Colonic mucosa (tissue), 4 donors: ENCODE data around the gene IL22RA1. TPM values are rescaled to one million over a fixed set of nuclear protein-coding genes. Genes with fewer than 3 reads are reported as not detected.
A peak's percentile ranks its signal among the peaks of the same experiment; 100 is the strongest.

Experiments used
- DNase-seq: peaks from one replicate; pipeline ENCODE4 v3.0.0-alpha.2; 2020
- H3K27ac ChIP-seq: fragments of 200-600 bp; one replicate; pipeline ENCODE4 v1.8.0; 2021
- H3K27me3 ChIP-seq: fragments of 200-600 bp; one replicate; pipeline ENCODE4 v1.8.0; 2021
- H3K36me3 ChIP-seq: fragments of 200-600 bp; one replicate; pipeline ENCODE4 v1.8.0; 2021
- H3K4me1 ChIP-seq: fragments of 200-600 bp; one replicate; pipeline ENCODE4 v1.8.0; 2021; ENCODE audit warnings: mild to moderate bottlenecking
- H3K4me3 ChIP-seq: fragments of 200-600 bp; one replicate; pipeline ENCODE4 v1.8.0; 2021
- H3K9ac ChIP-seq, 2 donors: one replicate each; pipeline ENCODE4 v1.7.0; 2013; ENCODE audit warnings: control low read depth in 2 of 2, low read depth in 2 of 2, low read length in 2 of 2
- H3K9me3 ChIP-seq: fragments of 200-600 bp; one replicate; pipeline ENCODE4 v1.8.0; 2021
- CTCF ChIP-seq: fragments of 200-600 bp; IDR thresholded peaks from one replicate; pipeline ENCODE4 v1.8.0; 2022; ENCODE audit warnings: antibody characterized with exemption, mild to moderate bottlenecking
- intact Hi-C: fragments of 100-400 bp; cut with DNase I; formaldehyde crosslinking; loops from one replicate; pipeline ENCODE4 v1.14.1; 2022
- total RNA-seq, 2 donors: library from RNA; stranded (reverse); fragmentation: NEBNext Ultra II Directional in 1 of 2; extraction: Animal tissue kit (Norgen Biotek cat#: 25700) in 1 of 2; gene quantifications; one replicate each; pipeline ENCODE4 v1.2.1, GENCODE V29; 2021
- donor health status: healthy.
- donor health status: DM: no; HTN: no; CAD: no.
- donor health status: DM: no; HTN: no; CAD: no.

IL22RA1 gene
- total RNA-seq, 2 donors from 2014 or later: 15.5 to 17.3 TPM

DNA sequence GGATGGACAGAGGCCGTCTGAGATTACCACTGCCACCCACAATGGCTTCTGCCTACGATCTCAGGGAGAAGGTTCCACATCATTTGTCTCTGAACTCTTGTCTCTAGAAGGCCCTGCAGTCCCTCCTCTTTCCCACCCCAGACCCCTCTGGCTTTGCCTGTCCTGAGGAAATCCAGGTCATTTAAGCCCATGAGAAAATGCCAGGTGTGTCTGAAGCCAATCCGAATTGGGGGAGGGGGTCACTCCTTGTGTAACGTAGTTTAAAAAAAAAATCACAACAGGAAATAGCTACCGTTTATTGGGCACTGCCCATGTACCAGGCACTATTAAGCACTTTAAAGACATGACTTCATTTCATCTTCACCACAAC is 23.5 kb downstream of the IL22RA1 start:
- no peak for TF ChIP-seq CTCF
- intact Hi-C loops: no loop called here
- no peak overlapping the region for H3K4me3 ChIP-seq
- H3K27ac ChIP-seq: peak overlapping the region; percentile 77
- peaks cover 9% of the 10 kb centered on the region for H3K4me1 ChIP-seq
- no peaks in the 10 kb centered on the region for H3K9me3 ChIP-seq
- H3K36me3 ChIP-seq: no peaks in the 10 kb centered on the region
- no peak for DNase-seq
- H3K9ac ChIP-seq: peak overlapping the region in 1 of 2 donors; percentile 48
- H3K27me3 ChIP-seq: no peaks in the 10 kb centered on the region

- no peak for TF ChIP-seq CTCF
- Histone ChIP-seq H3K4me3 (no peak overlapping the region), H3K27me3 (no peaks in the 10 kb centered on the region), H3K4me1 (peaks cover 9% of the 10 kb centered on the region), H3K9me3 (no peaks in the 10 kb centered on the region), H3K27ac (peak overlapping the region; percentile 77), H3K9ac (peak overlapping the region in 1 of 2 donors; percentile 42), H3K36me3 (no peaks in the 10 kb centered on the region)
- intact Hi-C loops: no loop called here
- peak; percentile 74 for DNase-seq
Measured at GRCh38 chr1:24118410-24119242, 24.3 kb downstream of the IL22RA1 start.

DNA sequence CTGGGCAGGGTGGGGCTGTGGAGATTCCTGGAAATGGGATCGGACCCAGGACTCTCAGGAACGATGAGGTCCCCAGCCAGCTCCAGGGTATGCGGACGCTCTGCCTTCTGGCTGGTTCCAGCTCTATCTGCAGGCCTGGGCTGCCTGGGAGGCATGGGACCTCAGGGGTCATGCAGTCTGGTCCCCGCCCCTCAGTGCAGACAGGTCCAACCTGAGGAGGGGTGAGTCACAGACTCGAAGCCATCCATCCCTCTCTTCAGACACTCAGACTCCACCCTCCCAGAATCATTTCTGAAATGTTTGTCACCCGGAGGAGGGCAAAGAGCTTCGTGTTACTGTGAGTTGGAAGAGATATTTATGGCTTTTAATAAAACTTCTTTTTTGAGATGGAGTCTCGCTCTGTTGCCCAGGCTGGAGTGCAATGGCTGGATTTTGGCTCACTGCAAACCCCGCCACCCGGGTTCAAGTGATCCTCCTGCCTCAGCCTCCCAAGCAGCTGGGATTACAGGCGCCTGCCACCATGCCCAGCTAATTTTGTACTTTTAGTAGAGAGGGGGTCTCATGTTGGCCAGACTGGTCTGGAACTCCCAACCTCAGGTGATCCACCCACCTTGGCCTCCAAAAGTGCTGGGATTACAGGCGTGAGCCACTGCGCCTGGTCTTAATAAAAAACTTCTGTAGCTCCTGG is 25.1 kb downstream of the IL22RA1 start:
- peak; percentile 64 for DNase-seq
- Histone ChIP-seq H3K9ac (peak overlapping the region in 1 of 2 donors; percentile 31), H3K4me3 (no peak overlapping the region), H3K4me1 (peaks cover 9% of the 10 kb centered on the region), H3K36me3 (no peaks in the 10 kb centered on the region), H3K9me3 (no peaks in the 10 kb centered on the region), H3K27me3 (no peaks in the 10 kb centered on the region), H3K27ac (peak overlapping the region; percentile 77)
- intact Hi-C loops: no loop called here
- no peak for TF ChIP-seq CTCF

DNA sequence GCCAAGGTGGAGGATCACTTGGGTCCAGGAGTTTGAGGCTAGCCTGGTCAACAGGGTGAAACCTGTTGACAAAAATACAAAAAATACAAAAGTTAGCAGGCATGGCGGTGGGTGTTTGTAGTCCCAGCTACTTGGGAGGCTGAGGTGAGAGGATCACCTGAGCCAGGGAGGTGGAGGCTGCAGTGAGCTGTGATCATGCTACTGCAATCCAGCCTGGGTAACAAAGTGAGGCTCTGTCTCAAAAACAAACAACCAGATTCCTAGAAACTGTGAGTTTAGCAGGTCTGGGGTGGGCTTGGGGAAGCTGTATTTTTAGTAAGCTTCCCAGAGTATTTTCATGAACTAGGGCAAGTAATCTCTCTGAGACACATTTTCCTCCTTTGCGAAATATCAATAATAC is 25.8 kb downstream of the IL22RA1 start:
- H3K4me3 ChIP-seq: no peak overlapping the region
- no peaks in the 10 kb centered on the region for H3K9me3 ChIP-seq
- TF ChIP-seq CTCF: no peak
- peaks cover 9% of the 10 kb centered on the region for H3K4me1 ChIP-seq
- H3K9ac ChIP-seq: no peak overlapping the region
- no peaks in the 10 kb centered on the region for H3K27me3 ChIP-seq
- H3K27ac ChIP-seq: peak overlapping the region; percentile 77
- DNase-seq: no peak
- intact Hi-C loops: no loop called here
- no peaks in the 10 kb centered on the region for H3K36me3 ChIP-seq

DNA sequence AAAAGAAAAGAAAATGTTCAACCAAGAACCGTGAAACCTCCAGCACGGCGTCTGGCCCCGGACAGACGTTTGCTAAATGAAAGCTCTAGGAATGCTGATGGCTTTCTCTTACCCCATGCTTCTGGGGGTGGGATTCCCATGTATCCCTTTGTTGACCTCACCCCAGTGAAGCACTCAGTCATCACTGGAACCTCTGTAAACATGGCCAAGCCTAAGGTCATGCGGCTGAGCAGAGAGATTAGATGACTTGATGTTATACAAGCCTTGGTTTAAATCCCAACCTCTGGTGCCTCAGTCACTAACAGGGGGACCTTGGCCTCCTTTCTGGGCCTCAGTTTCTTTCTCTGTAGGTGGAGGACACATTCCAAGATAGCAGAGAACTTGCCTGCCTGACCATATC is 28.2 kb downstream of the IL22RA1 start:
- no peaks in the 10 kb centered on the region for H3K9me3 ChIP-seq
- intact Hi-C loops: loop anchor here (5.0 kb wide), 1 partner anchor 42 kb away; no protein-coding TSS in a partner anchor
- H3K27ac ChIP-seq: no peak overlapping the region
- H3K4me1 ChIP-seq: peaks cover 5% of the 10 kb centered on the region
- no peaks in the 10 kb centered on the region for H3K27me3 ChIP-seq
- TF ChIP-seq CTCF: no peak
- no peaks in the 10 kb centered on the region for H3K36me3 ChIP-seq
- H3K4me3 ChIP-seq: no peak overlapping the region
- DNase-seq: no peak
- no peak overlapping the region for H3K9ac ChIP-seq
